Peyer's patch (tissue), 4 donors: ENCODE results near the gene SPAG16.

ENCODE experiments used
- POLR2A ChIP-seq, 2 donors: fragments of 450-650 bp; IDR thresholded peaks; one replicate each; pipeline ENCODE4 v1.5.1; 2017; ENCODE audit warnings: antibody characterized with exemption in 2 of 2, mild to moderate bottlenecking in 2 of 2, moderate library complexity in 2 of 2
- TF ChIP-seq, protein P1 (sequence below), 6 experiments: fragments of 450-650 bp in 4 of 6; fragments of 200-600 bp in 2 of 6; sonication (generic) in 1 of 6; IDR thresholded peaks; one replicate each; pipeline ENCODE4 v1.5.1; 2017 to 2019; ENCODE audit warnings: antibody characterized with exemption in 6 of 6, mild to moderate bottlenecking in 3 of 6, moderate library complexity in 1 of 6

- TF ChIP-seq, protein P1, sequence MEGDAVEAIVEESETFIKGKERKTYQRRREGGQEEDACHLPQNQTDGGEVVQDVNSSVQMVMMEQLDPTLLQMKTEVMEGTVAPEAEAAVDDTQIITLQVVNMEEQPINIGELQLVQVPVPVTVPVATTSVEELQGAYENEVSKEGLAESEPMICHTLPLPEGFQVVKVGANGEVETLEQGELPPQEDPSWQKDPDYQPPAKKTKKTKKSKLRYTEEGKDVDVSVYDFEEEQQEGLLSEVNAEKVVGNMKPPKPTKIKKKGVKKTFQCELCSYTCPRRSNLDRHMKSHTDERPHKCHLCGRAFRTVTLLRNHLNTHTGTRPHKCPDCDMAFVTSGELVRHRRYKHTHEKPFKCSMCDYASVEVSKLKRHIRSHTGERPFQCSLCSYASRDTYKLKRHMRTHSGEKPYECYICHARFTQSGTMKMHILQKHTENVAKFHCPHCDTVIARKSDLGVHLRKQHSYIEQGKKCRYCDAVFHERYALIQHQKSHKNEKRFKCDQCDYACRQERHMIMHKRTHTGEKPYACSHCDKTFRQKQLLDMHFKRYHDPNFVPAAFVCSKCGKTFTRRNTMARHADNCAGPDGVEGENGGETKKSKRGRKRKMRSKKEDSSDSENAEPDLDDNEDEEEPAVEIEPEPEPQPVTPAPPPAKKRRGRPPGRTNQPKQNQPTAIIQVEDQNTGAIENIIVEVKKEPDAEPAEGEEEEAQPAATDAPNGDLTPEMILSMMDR (IDR thresholded peaks at IDR 0.05), result no peak
- TF ChIP-seq POLR2A (IDR thresholded peaks at IDR 0.05), result no peak
Observed at GRCh38 chr2:214201892-214202291, 917.6 kb downstream of the SPAG16 start.
